HL-60/S4 treated with retinoic acid at 250 ng/mL for 4 days and 3 days (cell line): ENCODE data around the gene TRIM52.
"Not testable (repeated sequence)": the region's sequence is repeated elsewhere in the genome, so short reads cannot be mapped to it uniquely, and the experiment has no call there.

Experiments used
- in situ Hi-C: fragments of 300-500 bp; cut with MboI; formaldehyde crosslinking; loops from 2 replicates; pipeline ENCODE4 v1.7.0; 2022; ENCODE audit warnings: low sequenced_read_pairs

The TRIM52 gene

GRCh38 chr5:181215997-181216989 lies 44.6 kb downstream of the TRIM52 start:
- in situ Hi-C loops: no loop called here

DNA sequence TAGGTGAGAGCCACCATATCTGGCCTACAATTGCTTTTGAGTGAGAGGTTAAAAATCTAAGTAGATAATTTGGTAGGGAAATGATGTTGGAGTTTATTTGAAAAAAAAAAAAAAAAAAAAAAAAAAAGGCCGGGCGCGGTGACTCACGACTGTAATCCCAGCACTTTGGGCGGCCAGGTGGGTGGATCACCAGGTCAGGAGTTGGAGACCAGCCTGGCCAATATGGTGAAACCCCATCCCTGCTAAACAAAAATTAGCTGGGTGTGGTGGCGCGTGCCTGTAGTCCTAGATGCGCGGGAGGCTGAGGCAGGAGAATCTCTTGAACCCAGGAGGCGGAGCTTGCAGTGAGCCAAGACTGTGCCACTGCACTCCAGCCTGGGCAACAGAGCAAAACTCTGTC lies 46.7 kb downstream of the TRIM52 start:
- in situ Hi-C loops: not testable (repeated sequence)

DNA sequence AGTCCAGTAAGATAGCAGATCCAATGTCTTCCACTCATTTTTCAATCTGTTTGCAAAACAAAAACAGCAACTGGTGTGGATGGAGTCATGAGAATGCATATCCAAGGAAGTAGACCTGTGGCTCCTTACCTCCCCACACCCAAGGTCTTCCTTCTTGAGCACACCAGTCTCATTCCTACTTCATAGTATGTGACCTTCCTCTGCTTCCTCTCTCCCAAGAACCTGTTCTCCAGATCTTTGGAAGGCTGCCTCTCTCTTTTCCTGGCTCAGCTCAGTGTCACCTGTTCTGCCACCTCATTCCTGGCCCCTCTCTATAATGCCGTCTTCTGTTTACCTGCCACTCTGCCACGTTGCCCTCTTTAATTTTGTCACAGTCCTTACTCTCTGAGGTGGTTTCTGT lies 48.0 kb downstream of the TRIM52 start:
- in situ Hi-C loops: no loop called here

DNA sequence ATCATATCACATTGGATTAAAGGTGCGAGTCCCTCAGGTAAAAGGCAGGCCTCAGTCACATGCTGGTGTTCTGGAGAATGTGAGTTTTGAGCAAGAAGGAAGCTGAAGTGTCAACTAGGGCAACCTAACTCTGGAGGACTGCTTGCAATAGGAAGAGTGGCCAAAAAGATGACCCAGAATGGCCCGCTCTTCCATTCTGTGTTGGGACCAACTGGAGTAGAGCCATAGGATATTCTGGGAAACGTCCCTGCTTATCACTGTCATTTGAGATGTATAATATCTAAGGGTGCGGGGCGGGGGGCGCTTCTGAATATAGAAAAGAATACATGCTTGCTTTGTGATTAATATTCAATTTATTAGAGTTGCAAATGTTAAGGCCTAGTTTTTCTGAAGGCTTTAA lies 48.9 kb downstream of the TRIM52 start:
- in situ Hi-C loops: no loop called here

- in situ Hi-C loops: no loop called here
These were observed 49.7 kb downstream of the TRIM52 start for GRCh38 chr5:181211208-181211607.

- in situ Hi-C loops: not testable (repeated sequence)
These were observed 50.2 kb downstream of the TRIM52 start for GRCh38 chr5:181210698-181211097.

GRCh38 chr5:181210148-181210547 lies 50.8 kb downstream of the TRIM52 start:
- in situ Hi-C loops: not testable (repeated sequence)

- in situ Hi-C loops: not testable (repeated sequence)
These were observed 51.9 kb downstream of the TRIM52 start for GRCh38 chr5:181209006-181209405.

DNA sequence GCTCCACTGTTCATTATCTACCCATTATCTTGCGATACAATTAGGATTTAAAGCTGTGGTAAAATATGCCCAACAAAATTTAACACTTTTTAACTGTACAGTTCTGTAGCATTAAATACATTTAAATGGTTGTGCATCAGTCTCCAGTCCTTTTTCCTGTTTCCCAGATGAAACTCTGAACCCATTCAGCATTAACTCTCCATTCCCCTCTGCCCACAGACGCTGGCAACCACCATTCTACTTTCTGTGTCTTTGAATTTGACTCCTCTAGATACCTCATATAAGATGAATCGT lies 53.0 kb downstream of the TRIM52 start:
- in situ Hi-C loops: no loop called here

DNA sequence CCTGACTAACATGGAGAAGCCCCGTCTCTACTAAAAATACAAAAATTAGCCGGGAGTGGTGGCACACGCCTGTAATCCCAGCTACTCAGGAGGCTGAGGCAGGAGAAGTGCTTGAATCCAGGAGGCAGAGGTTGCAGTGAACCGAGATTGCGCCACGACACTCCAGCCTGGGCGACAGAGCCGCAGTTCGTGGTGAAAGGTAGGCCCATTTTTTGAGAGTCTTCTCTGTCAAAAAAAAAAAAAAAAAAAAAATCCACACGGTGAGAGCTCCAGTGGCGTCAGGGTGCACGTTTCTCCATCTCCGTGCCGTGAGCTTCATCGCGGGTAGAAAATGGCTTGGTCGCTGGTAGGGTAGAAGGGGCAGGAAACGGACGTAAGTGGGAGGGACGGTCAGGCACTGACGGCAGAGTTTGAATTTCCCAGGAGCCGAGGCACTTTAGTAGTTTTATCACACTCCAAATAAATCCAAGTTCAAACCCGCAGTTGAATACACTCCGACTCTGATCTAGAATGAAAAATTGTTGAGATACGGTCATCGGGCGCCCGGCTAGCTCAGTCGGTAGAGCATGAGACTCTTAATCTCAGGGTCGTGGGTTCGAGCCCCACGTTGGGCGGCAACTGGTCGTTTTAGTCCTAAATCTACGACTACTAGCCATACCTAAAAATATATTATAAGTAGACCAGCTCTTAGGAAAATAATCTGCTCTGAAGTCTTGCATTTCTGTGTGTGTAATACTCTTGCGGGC lies 53.6 kb downstream of the TRIM52 start:
- in situ Hi-C loops: no loop called here

- in situ Hi-C loops: no loop called here
These were observed 54.9 kb downstream of the TRIM52 start for GRCh38 chr5:181205761-181206649.
